Stimulated activated CD4-positive, alpha-beta T cell treated with anti-CD3 and anti-CD28 coated beads, TNF-alpha, amount 100 ng/mL, for 24 hours (primary cell): ENCODE results near the gene TADA2A.

Experiments used
- DNase-seq, 3 experiments: peaks; one replicate each; pipeline ENCODE4 v3.0.0-alpha.2; 2020; ENCODE audit warnings: low read depth in 3 of 3

The TADA2A gene, protein sequence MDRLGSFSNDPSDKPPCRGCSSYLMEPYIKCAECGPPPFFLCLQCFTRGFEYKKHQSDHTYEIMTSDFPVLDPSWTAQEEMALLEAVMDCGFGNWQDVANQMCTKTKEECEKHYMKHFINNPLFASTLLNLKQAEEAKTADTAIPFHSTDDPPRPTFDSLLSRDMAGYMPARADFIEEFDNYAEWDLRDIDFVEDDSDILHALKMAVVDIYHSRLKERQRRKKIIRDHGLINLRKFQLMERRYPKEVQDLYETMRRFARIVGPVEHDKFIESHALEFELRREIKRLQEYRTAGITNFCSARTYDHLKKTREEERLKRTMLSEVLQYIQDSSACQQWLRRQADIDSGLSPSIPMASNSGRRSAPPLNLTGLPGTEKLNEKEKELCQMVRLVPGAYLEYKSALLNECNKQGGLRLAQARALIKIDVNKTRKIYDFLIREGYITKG

GRCh38 chr17:37406635-37407461 lies at the start of gene TADA2A, which contains the start of gene ACACA:
TADA2A (plus strand) TSS chr17:37406886; CDS start chr17:37411366, 4,480 bp downstream.
ACACA (minus strand) TSS chr17:37406836; CDS start chr17:37406299, 537 bp downstream.
- peak; percentile 58 to 80 (median 64) for DNase-seq

DNA sequence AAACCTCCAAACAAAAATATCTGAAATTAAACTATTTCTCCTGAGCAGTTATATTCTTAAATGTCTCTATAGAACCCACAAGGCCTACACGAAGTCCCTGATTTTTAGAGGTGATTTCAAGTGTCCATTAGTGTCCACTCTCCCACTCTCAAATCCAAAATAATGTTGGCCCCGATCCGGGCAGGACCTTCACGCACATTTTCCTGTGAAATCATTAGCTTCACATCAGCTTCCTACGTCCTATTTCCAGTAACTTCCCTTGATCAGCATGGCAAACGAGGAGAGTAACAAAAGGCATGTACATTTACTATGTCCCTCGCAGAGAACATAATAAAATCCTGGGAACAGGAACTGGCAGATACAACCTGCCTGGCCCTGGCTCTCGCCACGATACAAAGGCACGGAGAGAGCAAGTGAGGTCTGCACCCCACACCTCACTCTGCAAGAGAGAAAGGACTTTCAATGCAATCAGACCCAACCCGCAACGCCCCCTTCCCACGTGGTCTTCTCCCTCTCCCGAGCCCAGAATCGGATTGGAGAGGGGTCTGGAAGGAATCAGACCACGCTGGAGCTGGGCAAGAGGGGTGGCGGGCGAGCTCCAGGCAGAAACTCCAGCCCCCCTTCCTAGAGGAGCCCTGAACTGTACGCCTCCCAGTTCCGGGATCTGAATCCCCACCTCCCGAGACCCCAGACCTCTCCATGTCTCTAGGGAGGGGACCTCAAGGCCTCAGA lies 48.4 kb upstream of the TADA2A start:
- DNase-seq = peak; percentile 22 to 48 (median 31)

DNA sequence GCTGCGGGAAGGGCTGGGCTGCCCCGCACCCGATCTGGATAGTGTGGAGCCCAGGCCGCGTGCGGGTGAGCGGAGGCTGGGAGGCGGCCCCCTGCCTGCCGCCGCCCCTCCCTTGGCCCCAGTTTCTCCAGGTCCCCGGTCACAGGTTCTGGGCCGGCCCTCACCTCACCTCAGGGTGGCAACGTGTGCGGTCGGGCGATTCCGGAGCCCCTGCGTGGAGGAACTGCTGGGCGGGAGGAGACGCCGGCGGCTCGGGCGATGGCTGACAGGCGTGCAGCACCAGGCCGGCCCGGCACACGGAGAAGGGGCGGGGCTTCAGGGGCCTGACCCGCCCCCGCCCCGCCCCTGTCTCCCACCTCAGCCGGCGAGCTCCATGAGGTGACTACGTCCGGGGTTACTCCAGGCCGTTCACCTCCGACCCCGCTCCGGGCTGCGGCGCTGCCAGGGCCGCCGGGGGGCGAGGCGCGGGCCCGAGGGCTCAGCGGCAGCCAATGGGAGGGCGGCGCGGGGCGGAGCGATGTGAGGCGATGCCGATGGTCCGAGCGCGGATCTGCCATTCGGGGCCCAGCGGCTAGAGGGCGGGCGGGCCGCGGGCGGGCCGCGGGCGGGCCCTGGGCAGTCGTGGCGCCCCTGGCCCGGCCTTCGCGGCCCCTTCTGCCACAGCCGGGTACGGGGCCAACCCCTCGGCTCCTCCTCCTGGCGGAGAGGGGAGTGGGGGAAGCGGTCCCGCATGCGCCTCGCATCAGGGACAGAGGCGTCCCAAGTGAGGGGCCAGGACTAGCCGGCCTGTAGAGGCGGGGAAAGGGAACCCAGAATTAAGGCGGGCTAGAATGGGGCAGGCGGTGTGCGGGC lies 47.6 kb upstream of the TADA2A start:
- peak; percentile 73 to 91 (median 74) for DNase-seq

GRCh38 chr17:37359682-37360188 lies 47.0 kb upstream of the TADA2A start:
- no peak for DNase-seq

DNA sequence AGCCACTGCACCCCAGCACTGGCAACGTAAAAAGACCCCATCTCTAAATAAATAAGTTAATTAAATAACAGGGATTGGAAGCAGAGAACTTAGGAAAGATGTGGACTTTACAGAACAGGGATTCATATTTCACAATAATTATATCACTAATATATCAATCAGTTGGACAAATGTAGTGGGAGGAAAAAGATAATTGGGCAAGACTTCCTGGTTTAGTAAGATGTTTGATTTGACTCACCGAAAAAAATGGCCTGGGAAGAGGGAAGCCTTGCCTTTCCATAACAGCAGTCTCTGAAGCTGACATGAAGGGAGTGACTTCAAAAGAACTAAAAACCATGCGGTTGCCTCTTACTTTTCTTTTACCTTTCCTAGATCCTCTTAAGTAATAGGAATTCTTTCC lies 46.1 kb upstream of the TADA2A start:
- DNase-seq = no peak

- DNase-seq = no peak
Measured at GRCh38 chr17:37361543-37361942, 45.1 kb upstream of the TADA2A start.

DNA sequence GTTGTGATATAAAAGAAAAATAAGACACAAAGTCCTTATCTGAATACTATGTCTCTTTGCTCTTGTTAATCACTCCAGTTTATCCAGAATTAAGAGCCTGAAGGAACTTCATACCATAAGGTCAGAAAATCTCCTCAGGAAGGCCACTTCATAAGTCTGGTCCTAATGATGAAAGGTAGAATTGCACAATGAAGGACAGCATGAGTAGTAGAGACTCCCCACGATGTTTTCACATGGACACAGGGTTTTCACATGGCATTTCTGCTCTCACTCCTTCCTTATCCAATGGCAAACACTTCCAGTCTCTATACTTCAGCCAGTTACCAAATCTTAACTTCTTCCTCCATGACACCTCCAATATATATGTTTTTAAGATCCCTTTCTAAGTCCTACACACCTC lies 41.1 kb upstream of the TADA2A start:
- DNase-seq = no peak

DNA sequence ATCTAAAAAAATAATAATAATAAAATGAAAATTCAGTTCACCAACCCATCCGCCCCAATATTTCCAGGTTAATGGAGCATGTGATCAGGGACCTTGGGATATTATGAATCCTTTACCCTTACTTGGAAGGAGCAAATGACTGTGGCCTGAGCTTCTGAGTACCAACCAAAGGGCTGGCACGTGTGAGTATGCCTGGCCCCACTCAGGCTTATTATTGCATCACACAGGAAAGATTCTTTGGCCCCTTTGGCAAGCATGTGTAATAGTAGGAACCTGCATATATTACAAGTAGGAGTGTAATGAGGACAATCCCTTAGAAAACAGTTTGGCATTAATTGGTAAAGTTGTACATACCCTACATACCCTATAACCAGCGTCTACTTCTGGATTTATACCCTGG lies 38.1 kb upstream of the TADA2A start:
- no peak for DNase-seq

GRCh38 chr17:37373530-37374159 lies 33.0 kb upstream of the TADA2A start:
- DNase-seq = peak; percentile 30 to 57 (median 54)

DNA sequence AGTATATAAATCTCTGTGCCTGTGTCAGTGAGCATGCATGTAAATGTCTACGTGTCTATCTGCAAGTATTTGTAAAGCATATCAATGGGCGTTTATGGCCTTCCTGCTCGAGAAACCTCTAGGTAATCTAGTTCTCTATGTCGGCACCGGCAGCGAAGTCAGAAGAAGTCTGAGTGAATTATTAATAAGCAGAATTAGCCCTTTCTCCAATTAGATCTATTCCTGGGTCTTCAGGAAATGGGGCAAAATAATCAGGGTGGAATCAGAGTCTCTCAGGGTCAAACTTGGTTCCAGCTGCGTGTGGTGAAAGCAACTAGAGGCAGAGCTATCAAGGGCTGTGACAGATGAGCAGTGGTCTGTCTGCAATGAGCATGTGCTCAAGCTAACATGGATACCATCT lies 31.0 kb upstream of the TADA2A start, which contains the start of gene C17orf78:
Gene C17orf78 (plus strand): TSS at position 280 of the 400 bp plus-strand sequence. CDS start 108 bp downstream, at position 388.
- no peak for DNase-seq

DNA sequence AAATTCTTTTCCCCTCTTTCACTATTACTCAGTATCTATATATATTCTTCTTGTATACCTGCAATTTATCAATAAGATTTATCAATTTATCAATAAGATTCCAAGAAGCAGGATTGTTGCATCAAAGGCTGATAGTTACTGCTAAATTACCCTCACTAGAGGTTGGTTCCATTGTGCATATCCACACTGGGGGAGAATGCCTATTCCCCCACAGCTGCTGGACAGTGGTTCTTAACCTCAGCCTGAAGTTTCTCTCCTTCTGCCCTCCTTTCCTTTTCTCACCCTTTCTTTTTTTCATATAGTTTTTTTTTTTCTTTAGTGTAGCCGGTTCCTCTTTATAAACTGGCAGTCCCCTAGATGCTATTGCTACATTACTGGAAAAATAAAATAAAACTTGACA lies 24.6 kb upstream of the TADA2A start:
- no peak for DNase-seq

DNA sequence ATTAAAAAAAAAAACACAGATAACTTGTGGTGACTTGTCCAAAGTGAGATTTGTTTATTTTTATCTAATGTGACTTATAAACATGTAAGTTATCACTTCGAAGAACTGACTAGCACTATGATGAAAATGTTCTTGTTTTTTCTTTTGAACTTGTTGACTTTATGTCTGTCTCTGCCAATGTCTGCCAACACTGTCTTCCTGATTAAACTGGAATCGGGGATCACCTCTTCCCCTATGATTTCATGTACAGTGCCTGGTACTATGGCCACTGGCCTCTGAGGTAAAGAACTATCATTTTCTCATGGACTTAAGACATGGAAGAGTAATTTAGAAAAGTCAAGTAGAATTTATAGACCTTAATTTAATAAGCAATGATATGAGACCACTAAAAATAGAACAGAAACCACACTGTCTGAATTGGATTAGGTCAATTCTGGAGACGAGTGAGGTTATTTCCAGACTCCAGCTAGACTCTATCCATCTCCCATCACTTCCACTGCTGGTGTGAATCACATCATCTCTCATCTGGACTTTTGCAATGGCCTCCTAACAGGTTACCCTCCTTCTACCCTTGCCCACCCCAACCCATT lies 22.0 kb upstream of the TADA2A start:
- DNase-seq = no peak

GRCh38 chr17:37385474-37385990 lies 21.2 kb upstream of the TADA2A start:
- no peak for DNase-seq

DNA sequence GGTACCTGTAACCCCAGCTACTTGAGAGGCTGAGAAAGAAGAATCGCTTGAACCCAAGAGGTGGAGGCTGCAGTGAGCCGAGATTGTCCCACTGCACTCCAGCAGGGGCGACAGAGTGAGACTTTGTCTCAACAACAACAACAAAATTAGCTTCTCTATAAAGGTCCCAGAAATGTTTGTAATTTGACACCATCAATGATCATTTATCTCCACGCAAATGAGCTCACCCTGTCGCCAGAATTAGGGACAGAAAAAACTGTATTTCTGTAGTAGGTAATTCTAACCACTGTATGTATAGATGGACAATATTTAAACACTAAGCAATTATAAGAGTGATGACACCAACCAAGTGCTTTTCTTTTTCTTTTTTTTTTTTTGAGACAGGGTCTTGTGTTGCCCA lies 20.2 kb upstream of the TADA2A start:
- no peak for DNase-seq

DNA sequence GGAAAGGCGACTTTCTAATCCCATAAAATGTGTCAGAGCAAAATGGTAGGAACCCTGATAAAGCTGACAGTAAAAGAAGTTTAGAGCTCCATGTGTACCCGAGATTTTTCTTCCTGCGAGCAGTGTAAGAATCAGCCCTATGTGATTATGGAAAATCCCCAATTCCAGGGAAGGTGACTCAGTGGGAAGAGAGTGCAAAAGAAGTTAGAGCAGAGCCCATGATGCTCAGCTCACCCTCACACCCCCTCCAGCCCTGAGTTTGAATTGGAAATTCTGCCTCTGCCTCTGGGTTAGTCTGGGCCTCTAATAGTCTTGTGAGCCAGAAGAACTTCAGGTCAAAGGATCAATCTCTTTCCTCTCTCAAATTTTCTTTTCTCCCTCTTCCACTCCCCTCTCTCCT lies 18.4 kb upstream of the TADA2A start:
- DNase-seq = no peak

GRCh38 chr17:37389160-37389559 lies 17.5 kb upstream of the TADA2A start:
- no peak for DNase-seq

DNA sequence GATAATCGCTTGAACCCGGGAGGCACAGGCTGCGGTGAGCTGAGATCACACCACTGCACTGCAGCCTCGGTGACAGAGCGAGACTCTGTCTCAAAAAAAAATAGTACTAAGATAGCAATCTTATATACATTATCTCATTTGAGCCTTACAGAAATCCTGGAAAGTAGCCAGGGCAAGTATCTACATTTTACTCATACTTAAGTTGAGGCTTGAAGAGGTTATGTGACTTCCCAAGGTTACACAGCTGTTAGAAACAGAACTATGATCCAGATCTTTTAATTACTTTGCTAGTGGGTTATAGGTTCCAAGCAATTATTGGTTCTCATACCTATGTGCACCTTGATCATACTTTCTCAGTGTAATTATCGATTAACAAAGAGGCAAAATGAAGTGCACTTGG lies 15.5 kb upstream of the TADA2A start:
- DNase-seq = no peak

GRCh38 chr17:37392024-37392590 lies 14.6 kb upstream of the TADA2A start:
- DNase-seq = no peak

DNA sequence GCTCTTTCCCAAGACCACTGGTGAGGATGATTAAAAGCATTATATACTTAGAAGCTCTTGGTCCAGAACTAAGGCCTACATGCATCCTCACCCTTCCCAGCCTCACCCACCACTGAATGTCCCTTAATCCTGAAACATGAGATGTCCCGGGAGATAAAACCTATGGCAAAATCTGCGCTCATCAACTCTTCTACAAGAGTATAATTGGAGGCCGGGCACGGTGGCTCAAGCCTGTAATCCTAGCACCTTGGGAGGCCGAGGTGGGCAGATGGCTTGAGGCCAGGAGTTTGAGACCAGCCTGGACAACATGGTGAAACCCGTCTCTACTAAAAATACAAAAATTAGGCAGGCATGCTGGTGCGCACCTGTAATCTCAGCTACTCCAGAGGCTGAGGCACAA lies 13.3 kb upstream of the TADA2A start:
- DNase-seq = no peak
